Esophagus squamous epithelium (tissue), 4 donors: ENCODE data around the gene SLC38A9.

Experiments used
- POLR2A ChIP-seq, 4 donors: fragments of 450-650 bp; IDR thresholded peaks; one replicate each; pipeline ENCODE4 v1.6.1; 2017; ENCODE audit warnings: antibody characterized with exemption in 4 of 4, mild to moderate bottlenecking in 4 of 4, moderate library complexity in 3 of 4
- TF ChIP-seq, protein P1 (sequence below), 6 experiments: fragments of 450-650 bp in 4 of 6; fragments of 200-600 bp in 2 of 6; sonication (generic) in 2 of 6; IDR thresholded peaks; one replicate each; pipeline ENCODE4 v1.5.1; 2016 to 2019; ENCODE audit warnings: antibody characterized with exemption in 6 of 6, mild to moderate bottlenecking in 4 of 6, moderate library complexity in 4 of 6

DNA sequence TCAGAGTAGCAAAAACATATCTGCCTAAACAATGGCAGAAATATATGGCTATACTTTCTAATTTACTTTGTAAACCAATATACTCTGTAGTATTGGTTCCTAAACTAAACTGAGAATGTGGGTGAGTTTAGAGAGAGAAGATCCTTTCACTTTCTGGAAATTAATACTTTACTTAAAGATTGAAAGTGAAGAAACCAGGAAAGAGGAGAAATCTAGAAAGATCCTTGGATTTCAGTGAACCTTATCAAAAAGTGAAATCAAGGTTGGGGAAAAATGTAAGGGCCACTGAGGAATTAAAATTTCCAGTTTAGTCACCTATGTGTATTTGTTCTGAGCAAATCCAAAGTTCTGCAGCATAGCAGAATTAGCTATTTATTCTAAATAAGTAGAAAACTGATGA is 5.9 kb downstream of the SLC38A9 start:
- TF ChIP-seq, protein P1, sequence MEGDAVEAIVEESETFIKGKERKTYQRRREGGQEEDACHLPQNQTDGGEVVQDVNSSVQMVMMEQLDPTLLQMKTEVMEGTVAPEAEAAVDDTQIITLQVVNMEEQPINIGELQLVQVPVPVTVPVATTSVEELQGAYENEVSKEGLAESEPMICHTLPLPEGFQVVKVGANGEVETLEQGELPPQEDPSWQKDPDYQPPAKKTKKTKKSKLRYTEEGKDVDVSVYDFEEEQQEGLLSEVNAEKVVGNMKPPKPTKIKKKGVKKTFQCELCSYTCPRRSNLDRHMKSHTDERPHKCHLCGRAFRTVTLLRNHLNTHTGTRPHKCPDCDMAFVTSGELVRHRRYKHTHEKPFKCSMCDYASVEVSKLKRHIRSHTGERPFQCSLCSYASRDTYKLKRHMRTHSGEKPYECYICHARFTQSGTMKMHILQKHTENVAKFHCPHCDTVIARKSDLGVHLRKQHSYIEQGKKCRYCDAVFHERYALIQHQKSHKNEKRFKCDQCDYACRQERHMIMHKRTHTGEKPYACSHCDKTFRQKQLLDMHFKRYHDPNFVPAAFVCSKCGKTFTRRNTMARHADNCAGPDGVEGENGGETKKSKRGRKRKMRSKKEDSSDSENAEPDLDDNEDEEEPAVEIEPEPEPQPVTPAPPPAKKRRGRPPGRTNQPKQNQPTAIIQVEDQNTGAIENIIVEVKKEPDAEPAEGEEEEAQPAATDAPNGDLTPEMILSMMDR (IDR thresholded peaks at IDR 0.05), result no peak
- no peak for TF ChIP-seq POLR2A (IDR thresholded peaks at IDR 0.05)
